Left ventricle myocardium inferior (tissue), 1 donor: ENCODE measurements around the gene PRR15. TPM values are rescaled to one million over a fixed set of nuclear protein-coding genes. Genes with fewer than 3 reads are reported as not detected.

Experiments
- DNase-seq: peaks from one replicate; pipeline ENCODE4 v3.0.0-alpha.2; 2020
- H3K27ac ChIP-seq: fragments of 200-600 bp; replicated peaks from 2 replicates; pipeline ENCODE4 v1.8.0; 2021
- H3K27me3 ChIP-seq: fragments of 200-600 bp; 2 replicates; pipeline ENCODE4 v1.8.0; 2021; ENCODE audit warnings: low read depth
- H3K36me3 ChIP-seq: fragments of 200-600 bp; 2 replicates; pipeline ENCODE4 v1.8.0; 2021
- H3K4me1 ChIP-seq: fragments of 200-600 bp; 2 replicates; pipeline ENCODE4 v1.8.0; 2021
- H3K4me3 ChIP-seq: fragments of 200-600 bp; 2 replicates; pipeline ENCODE4 v1.8.0; 2021; ENCODE audit warnings: mild to moderate bottlenecking, moderate library complexity
- H3K9me3 ChIP-seq: fragments of 200-600 bp; replicated peaks from 2 replicates; pipeline ENCODE4 v1.8.0; 2021
- CTCF ChIP-seq: fragments of 200-600 bp; IDR thresholded peaks from 2 replicates; pipeline ENCODE4 v1.8.0; 2021; ENCODE audit warnings: antibody characterized with exemption, mild to moderate bottlenecking, borderline replicate concordance
- intact Hi-C: fragments of 100-400 bp; cut with micrococcal nuclease; formaldehyde crosslinking; loops from one replicate; pipeline ENCODE4 v1.11.0; 2022
- total RNA-seq: library from RNA; stranded (reverse); fragmentation: NEBNext Ultra II Directional; extraction: Animal tissue kit (Norgen Biotek cat#: 25700); gene quantifications from one replicate; pipeline ENCODE4 v1.2.1, GENCODE V29; 2021
- donor health status: DM: no; HTN: yes; CAD: no; lungs with severe emphysema.

Gene PRR15
- total RNA-seq, 1 donor from 2014 or later: not detected

GRCh38 chr7:29538389-29538788 is 25.2 kb upstream of the PRR15 start:
- intact Hi-C loops: no loop called here
- Histone ChIP-seq H3K36me3 (no peaks in the 10 kb centered on the region), H3K9me3 (peaks cover 20% of the 10 kb centered on the region), H3K4me3 (no peak overlapping the region), H3K27me3 (no peaks in the 10 kb centered on the region), H3K27ac (no peak overlapping the region), H3K4me1 (no peaks in the 10 kb centered on the region)
- TF ChIP-seq CTCF: no peak
- DNase-seq: no peak

GRCh38 chr7:29539471-29539870 is 24.2 kb upstream of the PRR15 start:
- Histone ChIP-seq H3K36me3 (no peaks in the 10 kb centered on the region), H3K27me3 (no peaks in the 10 kb centered on the region), H3K9me3 (peaks cover 22% of the 10 kb centered on the region), H3K4me1 (no peaks in the 10 kb centered on the region), H3K4me3 (no peak overlapping the region), H3K27ac (no peak overlapping the region)
- no peak for TF ChIP-seq CTCF
- no peak for DNase-seq
- intact Hi-C loops: no loop called here

- H3K27me3 ChIP-seq: no peaks in the 10 kb centered on the region
- peaks cover 22% of the 10 kb centered on the region for H3K9me3 ChIP-seq
- DNase-seq: no peak
- H3K36me3 ChIP-seq: no peaks in the 10 kb centered on the region
- H3K4me3 ChIP-seq: no peak overlapping the region
- TF ChIP-seq CTCF: no peak
- no peaks in the 10 kb centered on the region for H3K4me1 ChIP-seq
- intact Hi-C loops: no loop called here
- no peak overlapping the region for H3K27ac ChIP-seq
Observed at GRCh38 chr7:29547421-29547820, 16.2 kb upstream of the PRR15 start.

GRCh38 chr7:29548823-29549222 is 14.8 kb upstream of the PRR15 start:
- DNase-seq: no peak
- no peak overlapping the region for H3K27ac ChIP-seq
- intact Hi-C loops: no loop called here
- TF ChIP-seq CTCF: no peak
- no peaks in the 10 kb centered on the region for H3K27me3 ChIP-seq
- no peaks in the 10 kb centered on the region for H3K4me1 ChIP-seq
- H3K36me3 ChIP-seq: no peaks in the 10 kb centered on the region
- peaks cover 9% of the 10 kb centered on the region for H3K9me3 ChIP-seq
- H3K4me3 ChIP-seq: no peak overlapping the region

- Histone ChIP-seq H3K4me3 (no peak overlapping the region), H3K36me3 (no peaks in the 10 kb centered on the region), H3K27me3 (peaks cover 21% of the 10 kb centered on the region), H3K27ac (no peak overlapping the region), H3K4me1 (no peaks in the 10 kb centered on the region), H3K9me3 (no peaks in the 10 kb centered on the region)
- TF ChIP-seq CTCF: no peak
- intact Hi-C loops: no loop called here
- DNase-seq: no peak
Observed at GRCh38 chr7:29552392-29552791, 11.2 kb upstream of the PRR15 start.

GRCh38 chr7:29555061-29555460 is 8.6 kb upstream of the PRR15 start:
- intact Hi-C loops: no loop called here
- TF ChIP-seq CTCF: no peak

More at GRCh38 chr7:29555061-29555460, 8.6 kb upstream of the PRR15 start:
- Histone ChIP-seq H3K27me3 (peaks cover 32% of the 10 kb centered on the region), H3K4me1 (no peaks in the 10 kb centered on the region), H3K9me3 (no peaks in the 10 kb centered on the region), H3K36me3 (no peaks in the 10 kb centered on the region), H3K4me3 (no peak overlapping the region), H3K27ac (no peak overlapping the region)
- DNase-seq: no peak
